ENCODE measurements around the gene DHX35. TPM values are rescaled to one million over a fixed set of nuclear protein-coding genes. Genes with fewer than 3 reads are reported as not detected.

DHX35 gene
- total RNA-seq (2014; rRNA removed; shearing (Covaris generic)), result 14.5 and 19.8 TPM in 2 replicates

GRCh38 chr20:38962044-38962927 lies at the start of gene DHX35:
TSS of gene DHX35 (plus strand) at chr20:38962344. CDS start at chr20:38962368, 24 bp downstream.
- peak; percentile 98 for DNase-seq (ENCODE audit: low spot score)
- in situ Hi-C loops (cut with HindIII; ENCODE audit: low sequenced_read_pairs), result no loop called here

DNA sequence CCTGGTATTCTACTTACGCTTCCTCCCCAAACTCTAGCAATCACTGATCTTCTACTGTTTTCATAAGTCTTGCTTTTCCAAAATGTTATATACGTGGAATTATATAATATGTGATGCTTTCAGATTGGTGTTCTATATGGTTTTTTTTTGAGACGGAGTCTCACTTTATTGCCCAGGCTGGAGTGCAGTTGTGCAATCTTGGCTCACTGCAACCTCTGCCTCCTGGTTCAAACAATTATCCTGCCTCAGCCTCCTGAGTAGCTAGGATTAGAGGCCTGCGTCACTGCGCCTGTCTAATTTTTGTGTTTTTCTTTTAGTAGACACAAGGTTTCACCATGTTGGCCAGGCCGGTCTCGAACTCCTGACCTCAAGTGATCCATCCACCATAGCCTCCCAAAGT lies 46.8 kb upstream of the DHX35 start:
- in situ Hi-C loops (cut with HindIII; ENCODE audit: low sequenced_read_pairs), result no loop called here

GRCh38 chr20:38917657-38918056 lies 44.5 kb upstream of the DHX35 start:
- no peak for DNase-seq (ENCODE audit: low spot score)
- in situ Hi-C loops (cut with HindIII; ENCODE audit: low sequenced_read_pairs), result no loop called here

More for the DNA sequence above, 46.8 kb upstream of the DHX35 start:
- DNase-seq (ENCODE audit: low spot score), result no peak

DNA sequence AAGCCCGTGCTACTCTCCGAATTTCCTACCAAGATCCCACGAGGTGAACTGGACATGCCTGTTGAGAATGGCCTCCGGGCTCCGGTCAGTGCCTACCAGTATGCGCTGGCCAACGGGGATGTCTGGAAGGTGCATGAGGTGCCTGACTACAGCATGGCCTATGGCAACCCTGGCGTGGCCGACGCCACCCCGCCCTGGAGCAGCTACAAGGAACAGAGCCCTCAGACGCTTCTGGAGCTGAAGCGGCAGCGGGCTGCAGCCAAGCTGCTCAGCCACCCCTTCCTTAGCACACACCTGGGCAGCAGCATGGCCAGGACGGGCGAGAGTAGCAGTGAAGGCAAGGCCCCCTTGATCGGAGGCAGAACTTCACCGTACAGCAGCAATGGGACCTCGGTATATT lies 44.0 kb upstream of the DHX35 start:
- in situ Hi-C loops (cut with HindIII; ENCODE audit: low sequenced_read_pairs), result no loop called here
- DNase-seq (ENCODE audit: low spot score), result no peak

GRCh38 chr20:38919683-38920082 lies 42.5 kb upstream of the DHX35 start:
- no peak for DNase-seq (ENCODE audit: low spot score)
- in situ Hi-C loops (cut with HindIII; ENCODE audit: low sequenced_read_pairs), result no loop called here

DNA sequence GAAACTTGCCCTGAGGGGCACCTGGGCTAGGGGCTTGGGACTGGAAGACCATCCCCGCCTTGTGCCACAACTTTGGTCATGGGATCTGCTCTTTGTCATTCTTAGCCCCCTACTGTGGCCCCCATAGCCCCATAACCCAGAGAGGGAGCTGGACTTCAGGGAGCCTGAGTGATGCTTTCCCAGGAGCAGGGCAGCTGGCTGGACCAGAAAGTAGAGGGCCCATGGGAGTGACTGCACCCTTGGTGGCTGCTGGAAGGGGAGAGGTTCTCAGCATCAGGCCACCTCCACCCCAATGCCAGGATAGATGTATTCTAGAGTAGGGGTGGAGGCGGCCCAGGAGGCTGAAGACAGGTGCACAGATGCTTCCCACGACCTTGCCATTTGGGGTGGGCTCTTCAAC lies 41.7 kb upstream of the DHX35 start:
- no peak for DNase-seq (ENCODE audit: low spot score)
- in situ Hi-C loops (cut with HindIII; ENCODE audit: low sequenced_read_pairs), result no loop called here

GRCh38 chr20:38920851-38921250 lies 41.3 kb upstream of the DHX35 start:
- in situ Hi-C loops (cut with HindIII; ENCODE audit: low sequenced_read_pairs), result no loop called here
- DNase-seq (ENCODE audit: low spot score), result no peak

- DNase-seq (ENCODE audit: low spot score), result no peak
- in situ Hi-C loops (cut with HindIII; ENCODE audit: low sequenced_read_pairs), result no loop called here
Measured at GRCh38 chr20:38924718-38925117, 37.4 kb upstream of the DHX35 start.

GRCh38 chr20:38926142-38926933 lies 35.8 kb upstream of the DHX35 start, which contains the start of gene FAM83D:
TSS of gene FAM83D (plus strand) at chr20:38926417. CDS start at chr20:38926443, 26 bp downstream.
- peak; percentile 97 for DNase-seq (ENCODE audit: low spot score)
- in situ Hi-C loops (cut with HindIII; ENCODE audit: low sequenced_read_pairs), result no loop called here

DNA sequence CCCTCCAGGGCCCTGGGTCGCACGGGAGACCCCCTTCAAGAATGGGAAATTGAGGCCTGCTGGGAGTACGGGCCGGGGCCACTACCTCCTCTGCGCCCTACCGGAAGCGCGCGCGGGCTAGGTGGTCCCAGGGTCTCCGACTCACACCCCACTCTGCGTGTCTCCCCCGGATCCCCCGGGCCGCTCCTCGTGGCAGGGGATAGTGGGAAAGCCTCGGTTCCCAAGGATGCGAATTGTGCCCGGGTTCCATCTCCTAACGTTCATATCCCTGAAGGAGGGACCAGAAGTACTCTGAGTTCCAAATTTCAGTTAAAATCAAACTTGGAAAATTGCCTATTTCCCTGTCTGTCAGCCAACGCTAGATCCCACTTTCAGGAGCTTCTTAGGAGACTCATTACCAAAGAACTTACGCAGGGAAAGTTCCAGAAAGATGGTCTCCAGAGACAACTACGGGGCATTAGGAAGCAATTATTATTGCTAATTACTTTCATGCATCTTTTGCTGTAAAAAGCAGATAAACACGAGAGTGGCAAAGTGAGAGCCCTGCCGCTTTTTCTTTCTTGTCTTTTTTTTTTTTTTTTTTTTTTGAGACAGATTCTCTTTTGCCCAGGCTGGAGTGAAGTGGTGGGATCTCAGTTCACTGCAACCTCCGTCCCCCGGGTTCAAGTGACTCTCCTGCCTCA lies 35.1 kb upstream of the DHX35 start:
- DNase-seq (ENCODE audit: low spot score), result no peak
- in situ Hi-C loops (cut with HindIII; ENCODE audit: low sequenced_read_pairs), result no loop called here

DNA sequence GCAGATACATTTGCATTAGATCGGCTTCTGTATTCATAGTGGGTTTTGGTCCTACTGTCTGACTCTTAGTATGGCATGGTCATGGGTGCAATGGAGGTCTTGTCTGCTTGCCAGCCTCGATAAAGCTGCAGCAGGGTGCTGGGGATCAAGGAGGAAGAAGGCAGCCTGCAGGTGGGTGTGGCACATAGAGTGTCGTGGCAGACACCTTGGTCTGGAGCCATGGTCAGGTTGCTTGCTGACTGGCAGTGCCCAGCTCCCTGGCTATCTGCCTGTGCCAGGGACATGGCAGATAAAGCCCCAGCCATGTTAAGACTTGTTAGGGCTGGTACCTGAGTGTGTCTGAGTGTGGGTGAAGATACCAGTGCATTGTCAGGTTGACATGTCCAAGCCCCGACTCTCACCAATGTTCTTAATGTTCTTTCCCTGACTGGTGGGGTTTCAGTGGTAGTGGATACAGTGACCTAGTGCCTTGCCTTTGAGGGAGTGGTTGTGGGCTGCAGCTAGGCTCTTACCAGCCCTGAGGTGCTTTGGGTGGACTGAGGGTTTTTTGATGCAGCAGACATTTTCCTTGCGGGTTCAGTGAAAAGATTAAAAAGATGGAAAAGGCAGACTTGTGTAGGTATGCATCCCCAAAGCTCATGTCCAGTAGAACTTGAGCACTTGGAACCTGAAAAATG lies 34.1 kb upstream of the DHX35 start:
- DNase-seq (ENCODE audit: low spot score), result no peak
- in situ Hi-C loops (cut with HindIII; ENCODE audit: low sequenced_read_pairs), result no loop called here

GRCh38 chr20:38930242-38930569 lies 31.9 kb upstream of the DHX35 start:
- in situ Hi-C loops (cut with HindIII; ENCODE audit: low sequenced_read_pairs), result no loop called here
- DNase-seq (ENCODE audit: low spot score), result no peak

DNA sequence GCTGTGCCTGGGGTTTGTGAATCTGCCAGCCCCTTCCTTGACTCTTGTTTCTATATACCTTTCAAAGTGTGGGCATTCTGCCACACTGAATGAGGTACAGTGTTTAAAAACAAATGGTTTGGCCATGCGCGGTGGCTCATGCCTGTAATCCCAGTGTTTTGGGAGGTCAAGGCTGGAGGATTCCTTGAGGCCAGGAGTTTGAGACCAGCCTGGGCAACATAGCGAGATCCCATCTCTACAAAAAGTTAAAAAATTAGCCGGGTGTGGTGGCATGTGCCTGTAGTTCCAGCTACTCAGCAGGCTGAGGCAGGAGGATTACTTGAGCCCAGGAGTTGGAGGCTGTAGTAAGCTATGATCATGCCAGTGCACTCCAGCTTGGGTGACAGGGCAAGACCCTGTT lies 30.2 kb upstream of the DHX35 start:
- no peak for DNase-seq (ENCODE audit: low spot score)
- in situ Hi-C loops (cut with HindIII; ENCODE audit: low sequenced_read_pairs), result no loop called here

DNA sequence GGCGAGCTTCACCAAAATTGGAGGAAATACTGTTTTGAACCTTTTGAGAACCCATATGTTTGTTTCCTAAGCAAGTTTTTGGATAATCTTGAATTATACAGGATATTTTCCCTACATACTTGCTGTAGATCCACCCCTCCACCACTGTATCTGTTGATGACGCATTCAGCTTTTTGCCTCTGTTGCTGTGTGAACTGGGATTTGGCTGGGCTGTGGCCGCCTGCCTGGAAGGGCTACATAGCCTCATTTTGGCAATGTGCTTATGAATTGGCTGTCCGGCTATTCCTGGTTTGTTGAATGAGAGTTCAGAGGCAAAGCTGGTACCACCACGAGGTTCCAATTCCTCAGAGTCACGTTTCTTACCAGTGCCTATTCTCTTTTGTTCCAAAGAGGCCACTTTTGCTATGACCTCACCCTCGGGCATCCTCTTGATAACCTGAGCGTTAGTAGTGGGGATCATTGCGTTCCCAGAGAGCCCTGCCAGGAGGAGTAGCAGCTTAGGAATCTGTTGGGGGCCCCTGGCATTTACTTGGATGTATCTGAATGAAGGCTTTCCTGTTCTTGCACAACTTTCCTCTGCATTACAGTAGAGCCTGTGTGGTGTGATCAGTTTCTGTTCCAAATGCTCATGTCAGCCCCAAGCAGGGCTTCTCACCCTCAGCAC lies 29.6 kb upstream of the DHX35 start:
- in situ Hi-C loops (cut with HindIII; ENCODE audit: low sequenced_read_pairs), result no loop called here
- no peak for DNase-seq (ENCODE audit: low spot score)

- in situ Hi-C loops (cut with HindIII; ENCODE audit: low sequenced_read_pairs), result no loop called here
- no peak for DNase-seq (ENCODE audit: low spot score)
Measured at GRCh38 chr20:38934530-38934929, 27.6 kb upstream of the DHX35 start.

DNA sequence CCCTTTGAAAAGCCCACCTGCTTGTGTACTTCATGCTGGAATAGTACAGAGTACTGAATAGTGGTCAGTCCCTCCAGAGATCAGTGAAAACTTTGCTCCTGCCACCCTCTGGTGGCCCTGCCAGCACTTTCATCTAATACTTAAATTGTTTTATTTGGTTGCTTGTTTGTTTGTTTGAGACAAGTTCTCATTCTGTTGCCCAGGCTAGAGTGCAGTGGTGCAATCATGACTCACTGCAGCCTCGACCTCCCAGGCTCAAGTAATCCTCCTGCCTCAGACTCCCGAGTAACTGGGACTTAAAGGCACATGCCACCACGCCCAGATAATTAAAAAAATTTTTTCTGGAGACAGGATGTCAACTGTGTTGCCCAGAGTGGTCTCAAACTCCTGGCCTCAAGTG lies 26.9 kb upstream of the DHX35 start:
- in situ Hi-C loops (cut with HindIII; ENCODE audit: low sequenced_read_pairs), result no loop called here
- DNase-seq (ENCODE audit: low spot score), result no peak

- no peak for DNase-seq (ENCODE audit: low spot score)
- in situ Hi-C loops (cut with HindIII; ENCODE audit: low sequenced_read_pairs), result no loop called here
Measured at GRCh38 chr20:38935967-38936407, 26.2 kb upstream of the DHX35 start.

GRCh38 chr20:38937000-38937399 lies 25.1 kb upstream of the DHX35 start:
- in situ Hi-C loops (cut with HindIII; ENCODE audit: low sequenced_read_pairs), result no loop called here
- DNase-seq (ENCODE audit: low spot score), result no peak

GRCh38 chr20:38937978-38938473 lies 24.1 kb upstream of the DHX35 start:
- in situ Hi-C loops (cut with HindIII; ENCODE audit: low sequenced_read_pairs), result no loop called here
- no peak for DNase-seq (ENCODE audit: low spot score)

All from G401 (cell line).